Osteoblast (primary cell): Measurements from ENCODE around the gene SLC24A4. TPM values are rescaled to one million over a fixed set of nuclear protein-coding genes. Genes with fewer than 3 reads are reported as not detected.

Experiments used
- DNase-seq: peaks from one replicate; pipeline ENCODE4 v3.0.0; 2011; ENCODE audit warnings: low spot score, mixed read lengths; ENCODE audit not compliant: insufficient read length; ENCODE audit errors: missing footprints
- H2AFZ ChIP-seq: 2 replicates; pipeline ENCODE4 v1.6.0; 2011; ENCODE audit warnings: mild to moderate bottlenecking, low read length
- H3K27ac ChIP-seq: 2 replicates; pipeline ENCODE4 v1.5.1; 2011; ENCODE audit warnings: mild to moderate bottlenecking, low read depth, low read length, moderate library complexity
- H3K27me3 ChIP-seq: 2 replicates; pipeline ENCODE4 v1.6.0; 2012; ENCODE audit warnings: mild to moderate bottlenecking, control low read depth, inconsistent platforms, low read length, moderate library complexity; ENCODE audit not compliant: insufficient read depth
- H3K36me3 ChIP-seq: 2 replicates; pipeline ENCODE4 v1.5.1; 2011; ENCODE audit warnings: mild to moderate bottlenecking, low read length, control low read depth, moderate library complexity; ENCODE audit not compliant: insufficient read depth
- H3K4me1 ChIP-seq: 2 replicates; pipeline ENCODE4 v1.5.1; 2011; ENCODE audit warnings: mild to moderate bottlenecking, low read length, control low read depth, moderate library complexity; ENCODE audit not compliant: insufficient read depth
- H3K4me2 ChIP-seq: 2 replicates; pipeline ENCODE4 v1.6.0; 2011; ENCODE audit warnings: mild to moderate bottlenecking, low read length; ENCODE audit not compliant: insufficient read depth
- H3K4me3 ChIP-seq: fragments of 200-600 bp; sonication (generic); 3 replicates; pipeline ENCODE4 v1.5.1; 2012; ENCODE audit warnings: mild to moderate bottlenecking, low read length, inconsistent platforms; ENCODE audit not compliant: insufficient read depth
- H3K79me2 ChIP-seq: 2 replicates; pipeline ENCODE4 v1.6.0; 2012; ENCODE audit warnings: mild to moderate bottlenecking, low read length, control low read depth, inconsistent platforms; ENCODE audit not compliant: insufficient read depth
- H3K9me3 ChIP-seq: 2 replicates; pipeline ENCODE4 v1.5.1; 2011; ENCODE audit warnings: low read depth, low read length, control low read depth
- H4K20me1 ChIP-seq: 2 replicates; pipeline ENCODE4 v1.6.0; 2012; ENCODE audit warnings: mild to moderate bottlenecking, low read length, control low read depth; ENCODE audit not compliant: insufficient read depth
- CTCF ChIP-seq: IDR thresholded peaks from 2 replicates; pipeline ENCODE4 v1.5.1; 2011; ENCODE audit warnings: mild to moderate bottlenecking, low read depth, low read length, moderate library complexity; ENCODE audit errors: extremely low read depth
- total RNA-seq: library from RNA; depleted of rRNA; stranded (reverse); fragments of >200 nt; gene quantifications from 2 replicates; pipeline ENCODE4 v1.2.3, GENCODE V29; 2012

SLC24A4 gene
- total RNA-seq, 1 donor: under 0.01 TPM

- TF ChIP-seq CTCF: no peak
Measured at GRCh38 chr14:92435154-92435553, 112.2 kb downstream of the SLC24A4 start.

GRCh38 chr14:92436115-92436776 is 113.3 kb downstream of the SLC24A4 start:
- Histone ChIP-seq H3K4me2 (no peak overlapping the region), H3K27ac (no peak overlapping the region), H3K79me2 (no peaks in the 10 kb centered on the region), H2AFZ (no peak overlapping the region), H4K20me1 (no peaks in the 10 kb centered on the region), H3K27me3 (peaks cover 2% of the 10 kb centered on the region), H3K4me1 (no peaks in the 10 kb centered on the region), H3K36me3 (no peaks in the 10 kb centered on the region), H3K4me3 (no peak overlapping the region), H3K9me3 (no peaks in the 10 kb centered on the region)
- no peak for DNase-seq
- TF ChIP-seq CTCF: no peak

More at GRCh38 chr14:92435154-92435553, 112.2 kb downstream of the SLC24A4 start:
- no peaks in the 10 kb centered on the region for H3K9me3 ChIP-seq
- no peak overlapping the region for H3K4me3 ChIP-seq
- DNase-seq: no peak
- H3K27ac ChIP-seq: no peak overlapping the region
- no peaks in the 10 kb centered on the region for H3K36me3 ChIP-seq
- H2AFZ ChIP-seq: no peak overlapping the region
- H3K79me2 ChIP-seq: no peaks in the 10 kb centered on the region
- H3K4me1 ChIP-seq: no peaks in the 10 kb centered on the region
- peaks cover 6% of the 10 kb centered on the region for H3K27me3 ChIP-seq
- H3K4me2 ChIP-seq: no peak overlapping the region
- no peaks in the 10 kb centered on the region for H4K20me1 ChIP-seq

GRCh38 chr14:92437309-92437708 is 114.3 kb downstream of the SLC24A4 start:
- H4K20me1 ChIP-seq: no peaks in the 10 kb centered on the region
- no peaks in the 10 kb centered on the region for H3K36me3 ChIP-seq
- DNase-seq: no peak
- no peak overlapping the region for H3K4me3 ChIP-seq
- H3K4me2 ChIP-seq: no peak overlapping the region
- H3K4me1 ChIP-seq: no peaks in the 10 kb centered on the region
- H3K79me2 ChIP-seq: no peaks in the 10 kb centered on the region
- TF ChIP-seq CTCF: no peak
- no peak overlapping the region for H3K27ac ChIP-seq
- no peaks in the 10 kb centered on the region for H3K9me3 ChIP-seq
- no peak overlapping the region for H2AFZ ChIP-seq
- no peaks in the 10 kb centered on the region for H3K27me3 ChIP-seq

GRCh38 chr14:92437729-92438285 is 114.8 kb downstream of the SLC24A4 start:
- Histone ChIP-seq H3K4me3 (no peak overlapping the region), H3K27ac (no peak overlapping the region), H3K27me3 (no peaks in the 10 kb centered on the region), H3K36me3 (no peaks in the 10 kb centered on the region), H4K20me1 (no peaks in the 10 kb centered on the region), H3K9me3 (no peaks in the 10 kb centered on the region), H3K4me1 (no peaks in the 10 kb centered on the region), H2AFZ (no peak overlapping the region), H3K79me2 (no peaks in the 10 kb centered on the region), H3K4me2 (no peak overlapping the region)
- no peak for DNase-seq
- TF ChIP-seq CTCF: no peak
